GM18861 (cell line): ENCODE results near the gene TBC1D10A.
"Not testable (repeated sequence)": the region's sequence is repeated elsewhere in the genome, so short reads cannot be mapped to it uniquely, and the experiment has no call there.

Source experiments
- ATAC-seq: cut with Tn5 transposase; IDR thresholded peaks from one replicate; pipeline ENCODE4 v1.9.1; 2021; ENCODE audit not compliant: unreplicated experiment

The TBC1D10A gene

GRCh38 chr22:30347255-30347892, 20.6 kb upstream of the TBC1D10A start:
- ATAC-seq = no peak

GRCh38 chr22:30344447-30345200, 17.9 kb upstream of the TBC1D10A start:
- ATAC-seq = no peak

- no peak for ATAC-seq
These were observed 14.4 kb upstream of the TBC1D10A start for GRCh38 chr22:30340911-30341685.

GRCh38 chr22:30338802-30339201, 12.1 kb upstream of the TBC1D10A start:
- no peak for ATAC-seq

- ATAC-seq = not testable (repeated sequence)
These were observed 11.6 kb upstream of the TBC1D10A start for GRCh38 chr22:30338341-30338740.

GRCh38 chr22:30337461-30337778, 10.7 kb upstream of the TBC1D10A start:
- ATAC-seq = no peak

- ATAC-seq = no peak
These were observed 10.2 kb upstream of the TBC1D10A start for GRCh38 chr22:30336752-30337460.

GRCh38 chr22:30335236-30335635, 8.5 kb upstream of the TBC1D10A start:
- ATAC-seq = no peak

GRCh38 chr22:30334646-30335045, 7.9 kb upstream of the TBC1D10A start:
- no peak for ATAC-seq

- no peak for ATAC-seq
These were observed 7.0 kb upstream of the TBC1D10A start for GRCh38 chr22:30333707-30334087.

- no peak for ATAC-seq
These were observed 6.4 kb upstream of the TBC1D10A start for GRCh38 chr22:30332994-30333706.

GRCh38 chr22:30332551-30332950, 5.8 kb upstream of the TBC1D10A start:
- ATAC-seq = no peak

- ATAC-seq = no peak
These were observed 1.8 kb upstream of the TBC1D10A start for GRCh38 chr22:30328466-30329049.

GRCh38 chr22:30327864-30328345, 1.2 kb upstream of the TBC1D10A start:
- ATAC-seq = no peak

- ATAC-seq = peak; percentile 14
These were observed 461 bp downstream of the TBC1D10A start for GRCh38 chr22:30326255-30326705.

GRCh38 chr22:30325724-30326254, 952 bp downstream of the TBC1D10A start:
- no peak for ATAC-seq

- no peak for ATAC-seq
These were observed 1.5 kb downstream of the TBC1D10A start for GRCh38 chr22:30325065-30325720.

GRCh38 chr22:30324014-30324730, 2.6 kb downstream of the TBC1D10A start:
- no peak for ATAC-seq

- no peak for ATAC-seq
These were observed 3.5 kb downstream of the TBC1D10A start for GRCh38 chr22:30323246-30323645.
